ENCODE results near the gene FN1. TPM values are rescaled to one million over a fixed set of nuclear protein-coding genes. Genes with fewer than 3 reads are reported as not detected.

The FN1 gene
- polyA plus RNA-seq, 2 of the 4 experiments (the other 2 are of a cell fraction), result 203 to 500 TPM

DNA sequence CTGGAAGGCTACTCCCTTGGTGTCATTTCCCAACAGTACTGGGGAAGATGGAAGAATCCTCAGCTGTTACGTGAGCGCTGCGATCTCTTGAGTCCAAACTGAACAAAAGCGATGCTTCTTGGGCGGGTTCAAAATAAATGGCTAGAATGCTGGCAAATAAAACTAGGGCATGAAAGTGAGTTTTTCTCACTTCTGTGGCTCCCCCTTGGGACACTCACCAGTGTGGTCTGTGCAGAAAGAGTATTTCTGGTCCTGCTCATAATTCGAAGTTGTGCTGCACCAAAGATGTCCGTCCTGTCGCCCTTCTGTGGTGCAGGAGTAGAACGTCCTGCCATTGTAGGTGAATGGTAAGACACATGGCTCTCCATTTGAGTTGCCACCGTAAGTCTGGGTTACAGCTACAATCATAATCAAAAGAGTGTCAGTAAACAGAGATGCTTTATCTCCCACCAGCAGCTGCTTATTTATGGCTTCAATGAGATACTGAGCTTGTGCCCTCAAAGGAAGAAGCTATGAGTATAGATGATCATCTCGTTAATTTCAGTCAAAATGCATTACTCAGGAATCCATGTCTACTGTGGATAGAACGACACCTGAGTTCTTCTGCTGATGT, 11.8 kb downstream of the FN1 start (continued):
- TF ChIP-seq MYC (IDR thresholded peaks at IDR 0.05; ENCODE audit: borderline replicate concordance, low read length), result no peak
- TF ChIP-seq ZNF302 (CRISPR knock-in tag; IDR thresholded peaks at IDR 0.05), result no peak
- no peak for TF ChIP-seq ESRRA (IDR thresholded peaks at IDR 0.05; ENCODE audit: borderline replicate concordance, low read length)

DNA sequence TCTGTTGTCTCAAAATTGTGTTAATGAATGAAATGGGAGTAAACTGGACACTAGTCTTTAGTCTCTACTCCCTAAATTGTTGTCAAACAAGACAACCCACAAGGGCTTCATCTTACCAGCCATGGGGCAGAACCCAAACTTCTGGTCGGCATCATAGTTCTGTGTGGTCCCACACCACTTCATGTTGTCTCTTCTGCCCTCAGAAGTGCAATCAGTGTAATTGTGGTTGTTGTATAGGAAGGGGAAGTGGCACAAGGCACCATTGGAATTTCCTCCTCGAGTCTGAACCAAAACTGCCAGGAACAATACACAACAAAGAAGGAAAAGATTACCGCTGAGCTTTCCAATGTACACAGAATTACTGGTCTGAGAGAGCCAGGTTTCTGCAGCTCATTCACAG, 12.6 kb downstream of the FN1 start:
- no peak for ATAC-seq

DNA sequence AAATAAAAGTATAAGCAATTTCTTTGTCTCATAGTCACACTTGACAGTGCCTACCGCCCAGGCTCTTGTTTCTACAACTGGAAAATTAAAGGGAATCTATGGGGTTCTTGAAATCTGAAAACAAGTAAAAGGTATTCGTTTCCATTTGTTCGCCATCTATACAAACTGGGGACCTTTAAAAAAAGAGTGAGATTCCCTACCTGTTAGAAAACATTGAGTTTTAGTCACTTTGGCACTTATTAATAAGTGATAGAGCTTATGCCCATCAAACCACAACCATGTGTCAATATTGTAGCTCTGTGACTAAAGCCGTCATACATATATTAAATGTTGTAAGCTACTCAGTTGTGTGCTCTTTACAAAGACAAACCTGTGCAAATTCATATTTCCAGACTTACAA, 13.2 kb downstream of the FN1 start:
- Histone ChIP-seq H3K4me1 (peaks cover 30% of the 10 kb centered on the region), H3K4me2 (no peak overlapping the region), H3K9me3 (no peaks in the 10 kb centered on the region), H3K27ac (no peak overlapping the region), H3K4me3 (no peak overlapping the region)
- 93% methylated on average over 4 of the region's 4 CpGs for WGBS (ENCODE audit: missing lambda C conversion rate)
- ChIA-PET POLR2A (no interaction called here), CTCF (no interaction called here)
- DNase-seq (ENCODE audit: low read depth in 1 of 2, low spot score in 1 of 2) (no peak), FAIRE-seq (no peak), ATAC-seq (no peak)
- TF ChIP-seq POLR2AphosphoS2 (conservative IDR thresholded peaks at IDR 0.05; ENCODE audit: low read length), result no peak
- TF ChIP-seq NFE2L2 (conservative IDR thresholded peaks at IDR 0.05; ENCODE audit: low read length), result no peak
- TF ChIP-seq ZNF302 (CRISPR knock-in tag; IDR thresholded peaks at IDR 0.05), result no peak
- TF ChIP-seq KDM1A (IDR thresholded peaks at IDR 0.05; ENCODE audit: low read depth), result no peak
- no peak for TF ChIP-seq HDAC2 (IDR thresholded peaks at IDR 0.05)

More for the DNA sequence above, 12.6 kb downstream of the FN1 start:
- ChIA-PET CTCF (interaction anchor here (0.9 kb wide), 1 partner anchor 508 kb away, joined by 4 read pairs; no protein-coding TSS in a partner anchor), POLR2A (no interaction called here)
- DNase-seq (ENCODE audit: low read depth in 1 of 2, low spot score in 1 of 2), result no peak
- no peak overlapping the region for H3K4me3 ChIP-seq
- no peak overlapping the region for H3K27ac ChIP-seq
- no peaks in the 10 kb centered on the region for H3K9me3 ChIP-seq
- 66% methylated on average over 3 of the region's 3 CpGs for WGBS (ENCODE audit: missing lambda C conversion rate)
- no peak overlapping the region for H3K4me2 ChIP-seq
- H3K4me1 ChIP-seq, result peaks cover 25% of the 10 kb centered on the region
- TF ChIP-seq FOSL2 (IDR thresholded peaks at IDR 0.05) (no peak), FOSL2 (CRISPR knock-in tag; IDR thresholded peaks at IDR 0.05) (no peak), CHD4 (IDR thresholded peaks at IDR 0.05; ENCODE audit: borderline replicate concordance) (no peak), FOSB (CRISPR knock-in tag; IDR thresholded peaks at IDR 0.05) (no peak), ESRRA (IDR thresholded peaks at IDR 0.05; ENCODE audit: borderline replicate concordance, low read length) (no peak), KDM1A (IDR thresholded peaks at IDR 0.05; ENCODE audit: low read depth) (no peak), ZSCAN20 (CRISPR knock-in tag; IDR thresholded peaks at IDR 0.05) (no peak), EHF (CRISPR knock-in tag; IDR thresholded peaks at IDR 0.05) (no peak)
- TF ChIP-seq, protein P1, sequence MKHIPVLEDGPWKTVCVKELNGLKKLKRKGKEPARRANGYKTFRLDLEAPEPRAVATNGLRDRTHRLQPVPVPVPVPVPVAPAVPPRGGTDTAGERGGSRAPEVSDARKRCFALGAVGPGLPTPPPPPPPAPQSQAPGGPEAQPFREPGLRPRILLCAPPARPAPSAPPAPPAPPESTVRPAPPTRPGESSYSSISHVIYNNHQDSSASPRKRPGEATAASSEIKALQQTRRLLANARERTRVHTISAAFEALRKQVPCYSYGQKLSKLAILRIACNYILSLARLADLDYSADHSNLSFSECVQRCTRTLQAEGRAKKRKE (CRISPR knock-in tag; IDR thresholded peaks at IDR 0.05; ENCODE audit: low read depth), result no peak
- TF ChIP-seq, protein P2, sequence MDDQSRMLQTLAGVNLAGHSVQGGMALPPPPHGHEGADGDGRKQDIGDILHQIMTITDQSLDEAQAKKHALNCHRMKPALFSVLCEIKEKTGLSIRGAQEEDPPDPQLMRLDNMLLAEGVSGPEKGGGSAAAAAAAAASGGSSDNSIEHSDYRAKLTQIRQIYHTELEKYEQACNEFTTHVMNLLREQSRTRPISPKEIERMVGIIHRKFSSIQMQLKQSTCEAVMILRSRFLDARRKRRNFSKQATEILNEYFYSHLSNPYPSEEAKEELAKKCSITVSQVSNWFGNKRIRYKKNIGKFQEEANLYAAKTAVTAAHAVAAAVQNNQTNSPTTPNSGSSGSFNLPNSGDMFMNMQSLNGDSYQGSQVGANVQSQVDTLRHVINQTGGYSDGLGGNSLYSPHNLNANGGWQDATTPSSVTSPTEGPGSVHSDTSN (IDR thresholded peaks at IDR 0.05), result no peak
- TF ChIP-seq, protein P3, sequence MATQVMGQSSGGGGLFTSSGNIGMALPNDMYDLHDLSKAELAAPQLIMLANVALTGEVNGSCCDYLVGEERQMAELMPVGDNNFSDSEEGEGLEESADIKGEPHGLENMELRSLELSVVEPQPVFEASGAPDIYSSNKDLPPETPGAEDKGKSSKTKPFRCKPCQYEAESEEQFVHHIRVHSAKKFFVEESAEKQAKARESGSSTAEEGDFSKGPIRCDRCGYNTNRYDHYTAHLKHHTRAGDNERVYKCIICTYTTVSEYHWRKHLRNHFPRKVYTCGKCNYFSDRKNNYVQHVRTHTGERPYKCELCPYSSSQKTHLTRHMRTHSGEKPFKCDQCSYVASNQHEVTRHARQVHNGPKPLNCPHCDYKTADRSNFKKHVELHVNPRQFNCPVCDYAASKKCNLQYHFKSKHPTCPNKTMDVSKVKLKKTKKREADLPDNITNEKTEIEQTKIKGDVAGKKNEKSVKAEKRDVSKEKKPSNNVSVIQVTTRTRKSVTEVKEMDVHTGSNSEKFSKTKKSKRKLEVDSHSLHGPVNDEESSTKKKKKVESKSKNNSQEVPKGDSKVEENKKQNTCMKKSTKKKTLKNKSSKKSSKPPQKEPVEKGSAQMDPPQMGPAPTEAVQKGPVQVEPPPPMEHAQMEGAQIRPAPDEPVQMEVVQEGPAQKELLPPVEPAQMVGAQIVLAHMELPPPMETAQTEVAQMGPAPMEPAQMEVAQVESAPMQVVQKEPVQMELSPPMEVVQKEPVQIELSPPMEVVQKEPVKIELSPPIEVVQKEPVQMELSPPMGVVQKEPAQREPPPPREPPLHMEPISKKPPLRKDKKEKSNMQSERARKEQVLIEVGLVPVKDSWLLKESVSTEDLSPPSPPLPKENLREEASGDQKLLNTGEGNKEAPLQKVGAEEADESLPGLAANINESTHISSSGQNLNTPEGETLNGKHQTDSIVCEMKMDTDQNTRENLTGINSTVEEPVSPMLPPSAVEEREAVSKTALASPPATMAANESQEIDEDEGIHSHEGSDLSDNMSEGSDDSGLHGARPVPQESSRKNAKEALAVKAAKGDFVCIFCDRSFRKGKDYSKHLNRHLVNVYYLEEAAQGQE (IDR thresholded peaks at IDR 0.05), result no peak
- FAIRE-seq, result no peak

All from A549 (cell line).